Transverse colon (tissue), 4 donors: Measurements from ENCODE around the gene SART1. TPM values are rescaled to one million over a fixed set of nuclear protein-coding genes. Genes with fewer than 3 reads are reported as not detected.

ENCODE experiments used
- DNase-seq: peaks from one replicate; pipeline ENCODE4 v3.0.0-alpha.2; 2019
- H3K27ac ChIP-seq, 4 donors: fragments of 200-600 bp; sonication (generic); 2 replicates each; pipeline ENCODE4 v1.5.1; 2016 to 2018; ENCODE audit warnings: inconsistent platforms in 4 of 4
- H3K27me3 ChIP-seq: fragments of 200-600 bp; sonication (generic); 2 replicates; pipeline ENCODE4 v1.5.1; 2017; ENCODE audit warnings: inconsistent platforms
- H3K36me3 ChIP-seq, 4 donors: fragments of 200-600 bp; sonication (generic); 2 replicates each; pipeline ENCODE4 v1.5.1; 2017 to 2019; ENCODE audit warnings: inconsistent platforms in 4 of 4
- H3K4me1 ChIP-seq, 4 donors: fragments of 200-600 bp; sonication (generic); 2 replicates each; pipeline ENCODE4 v1.5.1; 2017 to 2020; ENCODE audit warnings: inconsistent platforms in 4 of 4
- H3K4me3 ChIP-seq, 4 donors: fragments of 200-600 bp; sonication (generic); 1 replicate in 1 of 4; 2 replicates in 3 of 4; pipeline versions ENCODE4 v1.5.1 to v1.6.1; 2017 to 2019; ENCODE audit warnings: inconsistent platforms in 4 of 4
- H3K9me3 ChIP-seq, 2 donors: fragments of 200-600 bp; sonication (generic); 2 replicates each; pipeline ENCODE4 v1.5.1; 2017 to 2019; ENCODE audit warnings: inconsistent platforms in 2 of 2
- EP300 ChIP-seq: sonication (generic); formaldehyde crosslinking; IDR thresholded peaks from one replicate; pipeline ENCODE4 v1.6.1; 2017; ENCODE audit warnings: antibody characterized with exemption, low read depth
- POLR2A ChIP-seq: fragments of 450-650 bp; IDR thresholded peaks from one replicate; pipeline ENCODE4 v1.6.1; 2016; ENCODE audit warnings: antibody characterized with exemption, mild to moderate bottlenecking, moderate library complexity
- POLR2AphosphoS5 ChIP-seq, 3 donors: sonication (generic); formaldehyde crosslinking; IDR thresholded peaks; one replicate each; pipeline ENCODE4 v1.6.1; 2016; ENCODE audit warnings: antibody characterized with exemption in 3 of 3
- WGBS, 2 donors: methylation state at CpG; one replicate each; pipeline ENCODE4 v1.1.5; 2018; ENCODE audit warnings: low coverage in 1 of 2; 5-methylcytosine and 5-hydroxymethylcytosine counted together
- in situ Hi-C, 4 donors: fragments of 200-750 bp; cut with MboI; loops; one replicate each; pipeline versions ENCODE4 v1.15.0 to v1.15.1; 2017; ENCODE audit warnings: low sequenced_read_pairs in 3 of 4, low pct_ligation_motif_present in 1 of 4, low pct_unique_long_range_greater_than_20kb in 1 of 4
- intact Hi-C: fragments of 100-400 bp; cut with DNase I; formaldehyde crosslinking; loops from one replicate; pipeline ENCODE4 v1.15.1; 2023; ENCODE audit warnings: low total_unique reads
- total RNA-seq, 4 donors: library from RNA; depleted of rRNA; stranded (reverse); fragments of >200 nt; gene quantifications; one replicate each; pipeline ENCODE4 v1.1.0, GENCODE V29; 2016
- TF ChIP-seq, protein P1 (sequence below), 5 experiments: fragments of 200-600 bp in 3 of 5; fragments of 450-650 bp in 2 of 5; sonication (generic) in 3 of 5; IDR thresholded peaks; 1 replicate in 2 of 5; 2 replicates in 3 of 5; pipeline ENCODE4 v1.5.1; 2016 to 2017; ENCODE audit warnings: antibody characterized with exemption in 5 of 5, inconsistent platforms in 3 of 5, mild to moderate bottlenecking in 2 of 5, moderate library complexity in 1 of 5

The SART1 gene
- total RNA-seq, 4 donors from 2014 or later, result 31.8 to 76.3 (median 34.3) TPM

DNA sequence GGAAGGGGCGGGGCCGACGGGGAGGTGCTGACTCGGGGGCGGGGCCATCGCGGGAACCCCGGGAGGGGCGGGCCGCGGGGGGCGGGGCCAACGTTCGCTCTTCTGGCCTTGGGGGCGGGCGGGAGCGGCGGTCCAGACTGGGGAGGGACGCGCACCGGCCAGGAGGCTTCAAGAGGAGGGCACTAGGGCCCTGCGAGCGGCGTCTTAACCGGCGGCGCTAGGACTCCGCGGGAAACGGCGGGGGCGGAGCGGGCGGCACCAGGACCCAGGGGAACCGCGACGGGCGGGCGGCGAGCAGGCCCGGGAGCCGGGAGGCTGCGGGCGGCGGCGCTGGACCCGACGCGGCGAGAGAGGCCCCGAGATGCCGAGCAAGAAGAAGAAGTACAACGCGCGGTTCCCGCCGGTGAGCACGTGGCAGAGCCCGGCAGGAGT, 42.4 kb upstream of the SART1 start, which contains the start of gene DRAP1:
Gene DRAP1 (plus strand): TSS at position 286 of the 432 bp plus-strand sequence. CDS start 76 bp downstream, at position 362.
- in situ Hi-C loops (no loop called here), intact Hi-C loops (loop anchor here (2.0 kb wide), 1 partner anchor 30 kb away; the partner anchor contains the start of gene FIBP)
- 3% methylated on average over 13 of the region's 59 CpGs; no CpG with 5 or more reads in 1 of the 2 donors for WGBS, 2 donors
- TF ChIP-seq POLR2AphosphoS5 (IDR thresholded peaks at IDR 0.05) (peak; percentile 34 to 69 (median 58)), POLR2A (peak; percentile 54), EP300 (no peak)
- TF ChIP-seq, protein P1, sequence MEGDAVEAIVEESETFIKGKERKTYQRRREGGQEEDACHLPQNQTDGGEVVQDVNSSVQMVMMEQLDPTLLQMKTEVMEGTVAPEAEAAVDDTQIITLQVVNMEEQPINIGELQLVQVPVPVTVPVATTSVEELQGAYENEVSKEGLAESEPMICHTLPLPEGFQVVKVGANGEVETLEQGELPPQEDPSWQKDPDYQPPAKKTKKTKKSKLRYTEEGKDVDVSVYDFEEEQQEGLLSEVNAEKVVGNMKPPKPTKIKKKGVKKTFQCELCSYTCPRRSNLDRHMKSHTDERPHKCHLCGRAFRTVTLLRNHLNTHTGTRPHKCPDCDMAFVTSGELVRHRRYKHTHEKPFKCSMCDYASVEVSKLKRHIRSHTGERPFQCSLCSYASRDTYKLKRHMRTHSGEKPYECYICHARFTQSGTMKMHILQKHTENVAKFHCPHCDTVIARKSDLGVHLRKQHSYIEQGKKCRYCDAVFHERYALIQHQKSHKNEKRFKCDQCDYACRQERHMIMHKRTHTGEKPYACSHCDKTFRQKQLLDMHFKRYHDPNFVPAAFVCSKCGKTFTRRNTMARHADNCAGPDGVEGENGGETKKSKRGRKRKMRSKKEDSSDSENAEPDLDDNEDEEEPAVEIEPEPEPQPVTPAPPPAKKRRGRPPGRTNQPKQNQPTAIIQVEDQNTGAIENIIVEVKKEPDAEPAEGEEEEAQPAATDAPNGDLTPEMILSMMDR (IDR thresholded peaks at IDR 0.05), result no peak
- peak within 1 kb of the TSS; percentile 84 to 98 (median 91) for H3K4me3 ChIP-seq
- no peaks in the 10 kb centered on the region for H3K27me3 ChIP-seq
- peaks cover 34 to 49% (median 46%) of the 10 kb centered on the region in 4 donors for H3K4me1 ChIP-seq
- no peaks in the 10 kb centered on the region for H3K9me3 ChIP-seq
- peak within 1 kb of the TSS; percentile 96 to 98 (median 96) for H3K27ac ChIP-seq
- DNase-seq, result peak; percentile 99
- H3K36me3 ChIP-seq, result peaks cover 0 to 6% (median 2%) of the 10 kb centered on the region in 4 donors

DNA sequence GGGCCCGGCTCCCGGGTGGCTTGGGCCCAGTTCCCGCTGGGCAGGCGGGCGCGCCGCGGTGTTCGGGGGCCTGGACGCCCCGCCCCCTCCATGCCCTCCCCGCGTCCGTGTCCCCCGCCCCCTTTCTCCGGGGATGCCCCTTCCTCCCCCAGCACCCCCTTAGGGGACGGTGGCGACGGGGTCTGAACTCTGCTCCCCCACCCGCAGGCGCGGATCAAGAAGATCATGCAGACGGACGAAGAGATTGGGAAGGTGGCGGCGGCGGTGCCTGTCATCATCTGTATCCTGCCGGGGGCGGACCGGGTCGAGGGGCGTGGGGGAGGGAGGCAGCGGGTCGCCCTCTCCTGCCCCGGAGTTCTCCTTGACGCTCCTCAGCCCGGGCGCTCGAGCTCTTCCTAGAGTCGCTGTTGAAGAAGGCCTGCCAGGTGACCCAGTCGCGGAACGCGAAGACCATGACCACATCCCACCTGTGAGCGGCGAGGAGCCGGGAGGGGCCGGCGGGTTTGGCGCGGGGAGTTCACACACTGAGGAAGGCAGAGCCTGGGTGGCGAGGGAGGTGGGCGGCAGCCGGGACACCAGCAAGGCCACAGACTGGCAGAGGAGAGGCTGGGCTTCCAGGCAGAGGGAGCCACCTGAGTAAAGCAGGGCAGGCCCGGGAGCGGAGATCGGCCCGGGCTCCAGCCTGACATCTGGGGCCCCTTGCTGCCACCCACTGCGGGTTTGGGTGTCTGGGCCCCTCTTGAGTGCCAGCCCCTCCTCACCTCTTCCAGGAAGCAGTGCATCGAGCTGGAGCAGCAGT, 41.8 kb upstream of the SART1 start:
- in situ Hi-C loops, result no loop called here
- no peaks in the 10 kb centered on the region for H3K27me3 ChIP-seq
- H3K36me3 ChIP-seq, result peaks cover 0 to 6% (median 2%) of the 10 kb centered on the region in 4 donors
- H3K9me3 ChIP-seq, result no peaks in the 10 kb centered on the region
- intact Hi-C loops, result loop anchor here (2.0 kb wide), 1 partner anchor 31 kb away; the partner anchor contains the start of gene FIBP
- peak overlapping the region; percentile 77 to 98 (median 91) for H3K4me3 ChIP-seq
- no peak for TF ChIP-seq EP300
- no peak for TF ChIP-seq POLR2AphosphoS5 (IDR thresholded peaks at IDR 0.05)
- no peak for TF ChIP-seq POLR2A
- TF ChIP-seq, protein P1 (IDR thresholded peaks at IDR 0.05), result no peak
- DNase-seq, result peak; percentile 55
- peak overlapping the region; percentile 89 to 97 (median 95) for H3K27ac ChIP-seq
- 1% methylated on average over 42 of the region's 60 CpGs; no CpG with 5 or more reads in 1 of the 2 donors for WGBS, 2 donors
- H3K4me1 ChIP-seq, result peaks cover 34 to 48% (median 46%) of the 10 kb centered on the region in 4 donors

DNA sequence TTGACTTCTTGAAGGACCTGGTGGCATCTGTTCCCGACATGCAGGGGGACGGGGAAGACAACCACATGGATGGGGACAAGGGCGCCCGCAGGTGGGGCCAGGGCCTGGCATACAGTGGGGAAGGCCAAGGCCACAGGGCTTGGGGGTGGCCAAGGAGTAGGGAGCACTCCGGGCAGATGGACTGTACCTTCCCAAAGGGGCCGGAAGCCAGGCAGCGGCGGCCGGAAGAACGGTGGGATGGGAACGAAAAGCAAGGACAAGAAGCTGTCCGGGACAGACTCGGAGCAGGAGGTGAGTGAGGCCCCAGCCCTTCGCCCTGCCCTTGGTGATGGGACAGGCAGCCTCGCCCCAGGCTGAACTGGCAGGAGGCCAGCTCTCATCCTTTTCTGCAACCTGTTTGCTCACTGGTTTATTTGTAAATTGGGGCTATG, 41.1 kb upstream of the SART1 start:
- H3K27ac ChIP-seq, result peak overlapping the region; percentile 89 to 97 (median 95)

More for the DNA sequence above, 41.1 kb upstream of the SART1 start:
- DNase-seq, result peak; percentile 29
- Histone ChIP-seq H3K36me3 (peaks cover 0 to 6% (median 2%) of the 10 kb centered on the region in 4 donors), H3K4me3 (peak overlapping the region; percentile 77 to 98 (median 91)), H3K9me3 (no peaks in the 10 kb centered on the region), H3K27me3 (no peaks in the 10 kb centered on the region), H3K4me1 (peaks cover 32 to 42% (median 40%) of the 10 kb centered on the region in 4 donors)
- no peak for TF ChIP-seq POLR2AphosphoS5 (IDR thresholded peaks at IDR 0.05)
- TF ChIP-seq EP300, result no peak
- TF ChIP-seq, protein P1 (IDR thresholded peaks at IDR 0.05), result no peak
- no peak for TF ChIP-seq POLR2A
- WGBS, 2 donors, result 29 to 44% methylated on average over 2 to 15 of the region's 15 CpGs
- in situ Hi-C loops, result no loop called here
- intact Hi-C loops, result no loop called here
